ENCODE results near the gene LRRC14B.
"Not testable (repeated sequence)": the region's sequence is repeated elsewhere in the genome, so short reads cannot be mapped to it uniquely, and the experiment has no call there.

The LRRC14B gene

DNA sequence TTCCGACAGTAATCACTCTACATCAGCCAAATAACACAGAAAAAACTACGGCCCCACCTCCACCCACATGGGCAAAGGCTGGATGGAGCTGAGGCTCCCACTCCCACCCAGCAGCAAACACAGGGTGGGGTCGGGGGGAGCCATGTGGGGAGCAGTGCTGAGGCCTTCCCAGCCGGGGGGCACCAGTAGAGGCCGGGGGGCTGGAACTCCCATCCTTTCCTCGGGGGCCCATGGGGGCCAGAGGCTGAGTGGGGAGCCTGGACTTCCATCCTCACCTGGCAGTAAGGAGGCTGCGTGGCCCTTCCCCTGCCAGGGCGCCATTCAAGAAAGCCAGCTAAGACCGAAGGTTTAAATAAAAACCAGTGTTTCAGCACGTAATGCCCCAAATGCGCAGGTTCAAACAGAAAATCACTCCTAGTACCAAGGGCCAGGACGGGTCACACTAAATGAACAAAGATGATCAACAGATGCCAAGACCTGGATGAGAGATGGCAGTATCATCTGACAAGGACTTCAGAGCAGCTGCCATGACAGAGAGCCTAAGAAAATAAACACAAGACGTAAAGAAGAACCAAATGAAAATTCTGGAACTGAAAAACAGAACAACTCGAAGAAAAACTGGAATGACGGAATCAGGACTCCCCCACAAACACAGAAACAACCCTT lies 17.3 kb downstream of the LRRC14B start:
- DNase-seq: no peak

DNA sequence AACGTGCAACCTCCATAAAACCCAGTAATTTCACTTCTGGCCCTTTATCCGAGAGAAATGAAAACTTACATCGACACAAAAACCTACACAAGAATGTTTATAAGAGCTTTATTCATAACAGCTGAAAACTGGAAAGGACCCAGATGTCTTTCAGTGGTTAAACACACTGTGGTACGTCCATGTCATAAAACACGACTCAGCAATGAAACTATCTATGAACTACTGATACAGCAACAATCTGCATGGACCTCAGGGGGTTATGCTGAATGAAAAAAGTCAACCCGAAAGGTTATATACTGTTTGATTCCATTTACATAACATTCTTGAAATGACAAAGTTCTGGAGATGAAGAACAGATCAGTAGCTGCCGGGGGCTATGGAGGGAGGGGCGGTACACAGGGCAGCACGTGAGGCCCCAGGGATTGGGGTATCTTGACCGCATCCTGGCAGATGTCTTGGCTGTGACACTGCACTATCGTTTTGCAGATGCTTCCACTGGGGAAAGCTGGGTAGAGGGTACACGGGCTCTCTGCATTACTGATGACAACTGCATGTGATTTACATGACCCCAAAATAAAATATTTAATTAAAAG lies 22.6 kb downstream of the LRRC14B start:
- no peak for DNase-seq

DNA sequence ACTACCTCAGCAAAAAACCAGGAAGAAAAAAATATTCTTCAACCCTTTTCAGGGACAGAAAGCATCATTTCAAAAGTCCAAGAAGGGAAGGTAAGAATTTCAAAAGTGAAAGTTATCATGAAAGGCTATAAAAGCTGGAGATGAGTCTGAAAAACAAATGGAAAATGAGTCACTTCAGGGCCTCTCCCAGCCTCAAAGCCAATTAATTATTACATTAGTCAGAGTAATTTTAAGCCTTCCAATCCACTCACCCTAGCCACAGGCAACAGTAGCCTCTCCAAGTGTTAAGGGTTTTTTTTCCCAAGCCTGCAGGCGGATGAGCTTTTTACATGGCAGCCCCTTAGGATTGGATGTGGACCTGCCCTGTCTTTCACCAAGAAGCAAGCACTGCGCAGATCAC lies 24.0 kb downstream of the LRRC14B start:
- not testable (repeated sequence) for DNase-seq

DNA sequence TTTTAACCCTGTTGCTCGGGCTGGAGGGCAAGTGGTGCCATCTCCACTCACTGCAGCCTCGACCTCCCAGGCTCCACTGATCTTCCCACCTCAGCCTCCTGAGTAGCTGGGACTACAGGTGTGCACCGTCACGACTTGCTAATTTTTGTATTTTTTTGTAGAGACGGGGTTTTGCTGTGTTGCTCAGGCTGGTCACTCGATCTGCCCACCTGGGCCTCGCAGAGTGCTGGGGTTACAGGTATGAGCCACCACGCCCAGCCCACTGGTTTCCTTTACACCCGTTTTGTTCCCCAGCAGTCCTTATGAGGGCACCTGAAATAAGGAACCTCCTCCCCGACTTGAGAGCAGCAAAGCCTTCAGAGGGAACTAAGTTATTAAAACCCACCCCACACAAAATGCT lies 24.8 kb downstream of the LRRC14B start:
- not testable (repeated sequence) for DNase-seq

DNA sequence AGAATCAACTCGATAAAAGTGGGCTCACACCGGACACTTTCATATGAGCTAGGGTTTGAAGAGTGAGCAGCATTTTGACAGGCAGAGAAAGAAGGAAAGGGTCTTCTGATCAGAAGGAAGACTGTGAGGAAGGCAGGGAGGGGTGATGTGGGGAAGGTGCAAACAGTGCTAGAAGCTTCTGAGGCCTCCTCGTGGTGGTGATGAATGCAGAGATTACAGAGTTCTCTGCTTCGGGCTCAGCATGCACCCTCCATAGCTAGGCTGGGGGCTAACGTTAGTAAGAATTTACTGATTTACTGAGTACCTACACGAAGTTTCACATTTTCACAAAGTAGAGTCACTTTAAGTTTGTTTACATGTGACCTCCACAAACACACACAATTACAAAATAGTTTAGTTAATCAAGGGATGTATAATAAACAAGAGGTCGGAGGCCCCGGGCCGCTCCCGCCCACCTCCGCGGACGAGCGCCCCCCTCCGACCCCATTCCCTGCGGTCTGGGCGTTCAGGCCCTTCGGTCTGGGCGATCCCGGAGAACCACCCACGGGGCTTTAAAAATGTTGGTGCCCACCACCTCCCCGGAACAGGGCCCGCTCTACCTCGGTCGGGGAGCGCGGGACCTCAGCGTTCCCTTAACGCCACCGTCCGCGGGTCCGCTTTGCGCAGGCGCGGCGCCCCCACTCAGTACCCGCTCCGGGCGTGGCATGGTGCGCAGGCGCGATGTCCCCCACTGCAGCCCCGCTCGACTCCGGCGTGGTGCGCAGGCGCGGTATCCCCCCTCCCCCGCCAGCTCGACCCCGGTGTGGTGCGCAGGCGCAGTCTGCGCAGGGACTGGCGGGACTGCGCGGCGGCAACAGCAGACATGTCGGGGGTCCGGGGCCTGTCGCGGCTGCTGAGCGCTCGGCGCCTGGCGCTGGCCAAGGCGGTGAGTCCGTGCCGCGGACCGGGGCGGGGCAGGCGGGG lies 26.5 kb downstream of the LRRC14B start, which contains the start of the genes CCDC127 and SDHA:
Gene CCDC127 (minus strand): TSS at position 660 of the 963 bp plus-strand sequence. CDS start 1,304 bp downstream, outside the sequence.
Gene SDHA (plus strand): TSS at position 827 of the 963 bp plus-strand sequence. CDS start 36 bp downstream, at position 863.
- peak; percentile 99 for DNase-seq

DNA sequence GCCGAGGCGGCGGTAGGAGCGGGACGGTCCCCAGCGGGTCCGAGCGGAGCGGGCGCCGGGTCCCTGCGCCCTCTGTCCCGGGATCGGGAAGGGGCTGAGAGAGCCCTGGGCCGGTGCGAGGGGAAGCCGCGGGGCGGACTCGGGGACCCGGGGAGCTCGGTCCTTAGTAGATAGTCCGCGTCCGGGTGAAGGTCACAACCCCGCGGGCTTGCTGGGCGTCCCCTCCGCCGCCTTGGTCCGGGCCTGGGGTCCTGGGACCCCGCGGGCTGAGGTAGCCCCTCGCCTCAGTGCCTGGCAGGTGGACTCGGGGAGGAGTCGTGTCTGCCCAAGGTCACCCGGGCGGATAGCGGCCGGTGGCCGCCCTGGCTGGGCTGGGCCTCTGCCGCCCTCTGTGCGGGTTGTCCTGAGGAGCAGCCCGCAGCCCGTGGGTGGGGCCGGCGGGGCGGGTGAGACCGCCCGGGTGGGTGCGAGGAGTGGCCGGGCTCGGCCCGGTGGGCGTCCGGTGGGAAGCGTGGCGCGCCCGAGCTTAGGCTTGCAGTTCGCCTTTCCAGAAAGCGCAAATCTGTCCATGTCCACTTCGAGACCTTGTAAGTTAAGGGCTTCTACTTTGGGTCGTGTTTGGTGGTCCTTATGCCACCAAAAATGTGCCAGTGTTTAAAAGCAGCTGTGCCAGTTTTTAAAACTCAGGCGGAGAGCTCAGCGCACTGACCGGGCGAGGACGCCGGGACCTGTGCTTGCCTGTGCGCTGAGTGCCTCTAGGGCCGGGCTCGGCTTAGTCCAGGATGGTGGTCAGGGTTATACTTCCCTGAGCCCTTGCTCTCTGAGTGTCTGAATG lies 27.4 kb downstream of the LRRC14B start:
- DNase-seq: peak; percentile 6

DNA sequence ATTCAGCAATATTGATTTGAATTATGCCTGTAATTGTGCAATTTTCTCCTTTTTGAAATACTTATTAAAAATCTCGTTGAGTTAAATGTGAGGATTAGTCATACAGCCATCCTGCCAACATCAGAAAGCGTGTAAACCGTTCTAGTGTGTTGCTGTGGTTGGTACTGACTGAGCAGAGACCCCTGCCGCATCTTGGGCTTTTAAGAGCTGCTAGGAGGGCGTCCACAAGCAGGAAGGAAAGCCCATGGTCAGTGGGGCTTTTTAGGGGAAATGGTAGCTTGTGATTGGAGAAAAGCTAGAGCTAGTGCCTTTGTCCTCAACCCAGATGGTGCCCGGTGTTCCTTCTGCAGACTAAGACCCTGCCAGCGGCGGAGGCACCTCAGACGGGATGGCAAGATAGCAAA lies 28.2 kb downstream of the LRRC14B start:
- peak; percentile 7 for DNase-seq

DNA sequence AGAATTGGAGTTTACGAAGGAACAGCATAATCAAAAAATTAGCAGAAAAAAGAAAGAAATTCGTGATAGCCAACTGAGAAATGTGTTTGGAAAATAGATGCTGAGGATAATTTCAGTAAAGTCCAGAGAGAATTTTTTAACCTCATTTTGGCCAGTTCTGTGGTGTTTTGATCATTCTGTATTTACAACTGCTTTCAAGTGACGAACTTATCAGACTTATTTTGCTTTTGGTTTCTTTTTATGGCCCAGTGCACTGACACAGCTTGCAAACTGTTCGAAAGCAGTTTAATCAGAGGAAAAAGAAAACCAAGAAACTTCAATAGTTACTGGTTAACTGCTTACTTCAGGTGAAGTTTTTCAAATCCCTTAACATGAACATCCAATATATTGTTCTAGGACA lies 28.7 kb downstream of the LRRC14B start:
- DNase-seq: no peak

DNA sequence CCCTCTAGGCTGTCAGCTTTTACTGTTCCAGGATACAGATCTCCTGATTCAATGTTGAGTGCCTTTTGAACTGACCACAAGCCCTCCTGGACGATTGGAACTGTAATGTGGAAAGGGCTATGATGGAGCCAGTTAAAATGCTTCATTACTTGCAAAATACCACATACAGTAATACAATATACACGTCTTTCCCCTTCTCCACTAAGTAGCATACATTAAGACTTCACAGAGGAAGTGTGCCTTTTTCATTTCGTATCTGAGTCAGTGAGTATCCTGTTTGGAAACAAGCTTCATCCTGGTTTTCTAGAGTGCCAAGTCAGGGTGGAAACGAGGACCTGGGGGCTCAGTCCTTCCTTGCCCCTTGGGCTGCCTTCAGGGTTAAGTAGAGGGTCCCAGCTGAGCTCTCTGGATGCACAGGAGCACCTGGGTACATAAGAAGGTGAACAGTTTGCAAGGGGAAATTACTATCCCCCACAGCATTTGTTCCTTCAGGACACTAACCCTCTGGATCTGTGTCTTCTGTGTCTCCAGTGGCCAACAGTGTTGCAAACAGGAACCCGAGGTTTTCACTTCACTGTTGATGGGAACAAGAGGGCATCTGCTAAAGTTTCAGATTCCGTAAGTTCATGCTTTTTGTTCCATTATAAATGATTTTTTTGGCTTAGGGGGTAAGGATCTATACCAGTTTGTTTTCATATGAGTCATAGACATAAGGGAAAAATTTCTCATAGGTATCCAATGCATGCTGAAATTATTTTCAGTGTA lies 31.8 kb downstream of the LRRC14B start:
- not testable (repeated sequence) for DNase-seq

DNA sequence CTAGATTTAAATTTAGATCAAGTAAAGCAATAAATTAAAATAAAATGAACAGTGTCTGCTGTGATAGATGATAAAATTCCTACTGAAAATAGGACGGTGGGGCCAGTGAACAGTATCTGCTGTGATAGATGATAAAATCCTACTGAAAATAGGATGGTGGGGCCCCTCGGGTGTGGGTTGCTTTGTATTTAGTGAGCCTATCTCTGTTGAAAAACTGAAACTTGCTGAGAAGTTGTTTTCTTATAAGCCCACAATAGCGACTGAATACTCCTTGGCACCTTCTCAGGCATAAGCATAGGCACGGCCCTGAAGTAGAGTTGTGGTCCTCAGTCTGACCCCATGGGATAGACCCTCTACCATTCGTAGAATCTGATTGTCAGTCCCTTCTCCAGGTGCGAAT lies 32.5 kb downstream of the LRRC14B start:
- no peak for DNase-seq

DNA sequence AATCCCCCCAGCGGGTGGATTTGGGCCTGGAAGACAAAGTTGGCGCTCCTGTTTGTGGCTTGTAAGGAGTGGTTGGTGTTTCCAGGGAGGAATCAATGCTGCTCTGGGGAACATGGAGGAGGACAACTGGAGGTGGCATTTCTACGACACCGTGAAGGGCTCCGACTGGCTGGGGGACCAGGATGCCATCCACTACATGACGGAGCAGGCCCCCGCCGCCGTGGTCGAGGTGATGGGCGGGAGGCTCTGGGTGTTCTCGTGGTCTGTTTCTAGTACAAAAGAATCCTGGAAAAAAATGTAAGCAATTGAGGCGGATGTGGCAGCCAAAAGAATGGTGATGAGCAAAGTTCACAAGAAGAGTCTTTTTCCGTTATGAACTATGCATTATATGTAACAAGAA lies 34.0 kb downstream of the LRRC14B start:
- no peak for DNase-seq

DNA sequence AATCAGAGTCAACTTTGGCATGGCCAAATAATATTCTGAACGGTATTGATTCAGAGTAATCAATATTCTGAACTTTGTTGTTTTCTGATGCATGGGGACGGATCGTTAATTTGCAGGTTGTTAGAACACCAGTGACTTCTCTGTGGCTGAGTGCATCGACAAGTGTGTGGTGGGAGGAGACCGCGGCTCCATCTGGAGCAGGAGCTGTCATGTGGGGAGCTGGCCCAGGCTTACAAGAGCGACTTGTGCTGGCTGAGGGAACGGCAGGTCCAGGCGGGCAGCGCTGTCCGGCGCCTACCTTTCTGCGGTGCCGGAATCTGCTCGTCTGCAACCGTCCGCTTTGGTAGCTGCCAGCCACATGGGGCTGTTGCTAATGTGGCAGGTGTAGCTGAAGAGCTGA lies 36.1 kb downstream of the LRRC14B start:
- not testable (repeated sequence) for DNase-seq

DNA sequence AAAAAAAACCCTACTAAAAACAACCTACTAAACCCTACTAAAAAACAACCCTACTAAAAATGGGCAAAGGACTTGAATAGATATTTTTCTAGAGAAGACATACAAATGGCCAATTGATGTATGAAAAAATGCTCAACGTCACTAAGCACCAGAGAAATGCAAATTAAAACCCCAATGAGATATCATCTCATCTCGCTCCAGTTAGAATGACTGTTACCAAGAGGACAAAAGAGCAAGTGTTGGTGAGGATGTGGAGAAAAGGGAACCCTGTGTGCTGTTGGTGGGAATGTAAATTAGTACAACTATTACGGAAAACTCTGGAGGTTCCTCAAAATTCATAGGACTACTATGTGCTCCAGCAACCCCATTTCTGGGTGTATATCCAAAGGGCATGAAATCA lies 37.6 kb downstream of the LRRC14B start:
- DNase-seq: no peak

DNA sequence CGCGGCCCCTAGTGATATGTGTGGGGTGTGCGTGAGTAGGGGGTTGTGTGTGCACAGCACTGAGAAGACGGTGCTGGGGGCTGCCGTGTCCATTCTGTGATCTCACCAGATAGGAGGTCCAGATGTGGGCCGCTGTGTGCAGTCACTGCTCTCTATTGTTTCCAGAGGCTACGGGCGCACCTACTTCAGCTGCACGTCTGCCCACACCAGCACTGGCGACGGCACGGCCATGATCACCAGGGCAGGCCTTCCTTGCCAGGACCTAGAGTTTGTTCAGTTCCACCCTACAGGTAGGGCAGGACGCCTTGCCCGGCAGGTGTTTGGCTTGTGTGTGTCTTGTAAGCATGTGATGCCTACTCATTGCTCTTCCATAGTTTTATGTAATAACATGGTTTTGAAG lies 39.4 kb downstream of the LRRC14B start:
- no peak for DNase-seq

DNA sequence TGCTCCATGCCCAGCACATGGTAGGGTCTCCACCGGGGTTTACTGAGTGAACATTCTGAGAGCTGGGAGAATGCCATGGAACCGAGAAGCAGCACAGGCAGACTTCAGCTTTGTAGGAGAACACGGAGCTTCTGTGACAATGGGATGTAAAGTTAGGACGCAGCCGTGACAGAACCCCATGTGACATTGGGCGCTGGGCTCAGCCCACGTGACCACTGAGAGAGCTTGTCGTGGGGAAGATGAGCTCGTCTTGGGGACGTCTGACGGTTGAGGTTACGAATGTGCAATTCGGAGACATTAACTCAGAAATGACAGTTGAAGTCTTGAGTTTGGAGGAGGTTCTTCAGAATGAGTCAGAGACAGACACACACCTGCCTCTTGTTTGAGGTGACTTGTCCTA lies 40.4 kb downstream of the LRRC14B start:
- DNase-seq: no peak

DNA sequence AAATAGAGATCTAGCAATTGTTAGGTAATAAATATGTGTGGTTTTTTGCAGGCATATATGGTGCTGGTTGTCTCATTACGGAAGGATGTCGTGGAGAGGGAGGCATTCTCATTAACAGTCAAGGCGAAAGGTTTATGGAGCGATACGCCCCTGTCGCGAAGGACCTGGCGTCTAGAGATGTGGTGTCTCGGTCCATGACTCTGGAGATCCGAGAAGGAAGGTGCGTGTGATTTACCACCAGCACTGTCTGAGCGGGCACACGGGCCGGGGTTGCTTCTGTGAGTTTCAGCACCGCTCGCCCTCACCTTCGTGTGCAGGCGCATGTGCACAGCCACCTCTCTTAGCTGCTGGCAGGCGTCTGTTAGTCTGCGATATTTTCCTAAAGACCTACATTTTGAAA lies 42.1 kb downstream of the LRRC14B start:
- DNase-seq: not testable (repeated sequence)

DNA sequence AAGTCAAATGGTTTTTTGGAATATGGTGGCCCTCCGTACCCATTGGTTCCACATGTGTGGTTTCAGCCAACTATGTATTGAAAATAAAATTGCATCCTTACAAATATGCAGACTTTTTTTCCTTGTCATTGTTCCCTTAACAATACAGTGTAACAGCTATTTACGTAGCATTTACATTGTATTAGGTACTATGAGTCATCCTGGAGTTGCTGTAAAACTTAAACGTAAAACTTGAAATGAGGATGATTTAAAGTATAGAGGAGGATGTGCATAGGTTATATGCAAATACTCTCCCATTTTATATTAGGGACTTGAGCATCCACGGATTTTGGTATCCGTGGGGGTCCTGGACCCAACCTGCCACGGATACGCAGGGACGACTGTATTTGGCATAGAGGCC lies 43.2 kb downstream of the LRRC14B start:
- no peak for DNase-seq

DNA sequence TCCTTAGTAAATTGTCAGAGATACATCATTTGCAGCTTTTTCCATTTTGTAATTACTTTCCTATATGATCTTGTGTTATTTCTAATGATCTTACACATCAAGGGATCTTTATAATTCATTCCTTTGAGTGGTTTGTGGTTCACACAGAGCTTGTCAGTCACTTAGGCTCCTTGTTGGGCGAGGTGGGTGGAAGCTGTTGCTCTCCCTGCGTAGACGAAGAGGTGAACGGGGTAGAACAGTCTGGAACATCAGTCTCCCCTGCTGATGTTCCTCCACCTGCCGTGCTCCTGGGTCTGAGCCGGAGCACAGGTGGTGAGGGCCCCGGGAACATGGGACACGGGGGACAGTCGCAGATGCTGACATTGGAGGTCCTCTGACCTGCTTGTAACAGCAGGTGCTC lies 44.2 kb downstream of the LRRC14B start:
- DNase-seq: not testable (repeated sequence)

DNA sequence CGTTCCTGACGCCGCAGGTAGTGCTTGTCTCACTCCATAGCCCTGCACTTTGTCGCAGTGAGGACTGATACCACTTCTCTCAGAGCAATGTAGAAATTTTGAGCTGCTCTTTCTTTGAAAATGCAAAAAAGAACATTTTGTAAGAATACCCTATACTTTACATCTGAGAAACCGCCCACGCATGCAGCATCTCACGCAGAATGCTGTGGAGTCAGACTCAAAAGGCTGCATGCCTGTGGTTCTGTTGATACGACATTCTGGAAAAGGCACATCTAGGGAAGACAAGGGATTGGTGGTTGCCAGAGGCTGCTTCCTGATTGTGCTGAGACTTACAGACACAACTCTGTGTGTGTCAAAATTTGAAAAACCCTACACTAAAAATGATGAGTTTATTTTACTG lies 46.6 kb downstream of the LRRC14B start:
- DNase-seq: not testable (repeated sequence)

DNA sequence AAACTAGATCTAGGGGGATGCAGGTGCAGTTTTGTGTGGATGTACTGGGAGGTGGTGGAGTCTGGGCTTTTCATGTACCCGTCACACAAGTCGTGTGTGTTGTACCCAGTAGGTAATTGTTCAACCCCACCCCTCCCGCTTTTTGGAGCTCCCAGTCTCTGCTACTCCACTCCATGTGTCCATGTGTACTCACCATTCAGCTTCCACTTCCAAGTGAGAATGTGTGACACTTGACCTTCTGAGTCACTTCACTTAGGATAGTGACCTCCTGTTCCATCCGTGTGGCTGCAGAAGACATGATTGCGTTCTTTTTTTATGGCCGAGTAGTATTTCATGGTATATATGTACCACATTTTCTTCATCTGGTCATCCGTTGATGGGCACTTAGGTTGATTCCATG lies 49.3 kb downstream of the LRRC14B start:
- not testable (repeated sequence) for DNase-seq

DNA sequence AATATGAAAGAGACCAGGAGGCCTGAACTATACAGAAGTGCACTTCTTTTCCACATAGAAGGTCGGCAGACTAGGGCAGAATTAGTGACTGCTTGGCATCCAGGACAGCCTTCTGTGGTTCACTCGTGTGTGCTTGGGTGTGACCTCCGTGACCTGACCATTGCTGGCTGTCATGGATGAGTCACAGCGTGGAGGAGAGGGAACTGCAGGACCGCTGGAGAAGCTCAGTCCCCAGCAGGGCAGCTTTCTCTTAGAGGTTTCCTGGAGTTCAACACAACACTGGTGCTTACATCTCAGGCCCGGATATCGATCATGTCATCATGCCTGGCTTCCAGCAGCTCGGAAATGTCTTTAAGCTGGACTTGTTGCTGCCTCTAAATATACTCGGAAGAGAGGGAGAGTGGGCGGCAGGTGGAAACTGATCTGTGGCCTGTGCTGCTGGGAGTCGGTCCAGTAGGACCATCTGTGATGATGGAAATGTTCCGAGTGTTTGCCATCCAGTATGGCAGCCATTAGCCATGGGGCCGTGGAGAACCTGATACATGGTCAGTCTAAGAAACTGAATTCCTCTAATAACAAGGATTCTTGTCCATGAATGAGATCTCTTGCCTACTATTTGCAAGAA lies 49.9 kb downstream of the LRRC14B start:
- DNase-seq: not testable (repeated sequence)

Data from stimulated activated CD4-positive, alpha-beta T cell treated with anti-CD3 and anti-CD28 coated beads, Interleukin-12 subunit alpha, Interleukin-12 subunit beta, amount 100 ng/mL, for 4 hours (primary cell).